Measurements from ENCODE around the gene AGPAT3.

GRCh38 chr21:43981151-43981870 lies 116.3 kb downstream of the AGPAT3 start:
- TF ChIP-seq POLR2A (IDR thresholded peaks at IDR 0.05) = no peak
- no peak for TF ChIP-seq CTCF (IDR thresholded peaks at IDR 0.05)
